Endodermal cell (in vitro differentiated cells): ENCODE data around the gene GNAQ. TPM values are rescaled to one million over a fixed set of nuclear protein-coding genes. Genes with fewer than 3 reads are reported as not detected.

Experiments used
- DNase-seq: peaks from one replicate; pipeline ENCODE4 v3.0.0-alpha.2; 2017
- H3K27ac ChIP-seq: 2 replicates; pipeline ENCODE4 v1.5.1; 2013; ENCODE audit warnings: mild to moderate bottlenecking, low read depth, low read length, moderate library complexity
- H3K27me3 ChIP-seq: 2 replicates; pipeline ENCODE4 v1.6.1; 2013; ENCODE audit warnings: mild to moderate bottlenecking, low read length, moderate library complexity; ENCODE audit not compliant: insufficient read depth, control insufficient read depth, poor library complexity, severe bottlenecking
- H3K36me3 ChIP-seq: 2 replicates; pipeline ENCODE4 v1.7.0; 2013; ENCODE audit warnings: mild to moderate bottlenecking, low read length, moderate library complexity; ENCODE audit not compliant: control insufficient read depth, insufficient read depth
- H3K4me1 ChIP-seq: one replicate; pipeline ENCODE4 v1.7.0; 2013; ENCODE audit warnings: low read length; ENCODE audit not compliant: control insufficient read depth, insufficient read depth
- H3K4me3 ChIP-seq: 2 replicates; pipeline ENCODE4 v1.5.1; 2013; ENCODE audit warnings: mild to moderate bottlenecking, low read length, moderate library complexity
- H3K9ac ChIP-seq: 2 replicates; pipeline ENCODE4 v1.6.1; 2013; ENCODE audit warnings: mild to moderate bottlenecking, low read length, moderate library complexity; ENCODE audit not compliant: poor library complexity, severe bottlenecking; ENCODE audit errors: extremely low read depth
- H3K9me3 ChIP-seq: 2 replicates; pipeline ENCODE4 v1.6.1; 2013; ENCODE audit warnings: mild to moderate bottlenecking, low read length, moderate library complexity; ENCODE audit not compliant: control insufficient read depth
- H3K27ac Mint-ChIP-seq: 2 replicates; pipeline ENCODE4 v1.8.0; 2020; ENCODE audit warnings: mixed read lengths
- H3K27me3 Mint-ChIP-seq: 2 replicates; pipeline ENCODE4 v1.8.0; 2021; ENCODE audit warnings: mild to moderate bottlenecking, mixed read lengths; ENCODE audit not compliant: insufficient read depth
- H3K36me3 Mint-ChIP-seq: 2 replicates; pipeline ENCODE4 v1.8.0; 2020; ENCODE audit warnings: low read depth, mixed read lengths
- H3K4me1 Mint-ChIP-seq: 2 replicates; pipeline ENCODE4 v1.8.0; 2020; ENCODE audit warnings: mixed read lengths
- H3K4me3 Mint-ChIP-seq: 2 replicates; pipeline ENCODE4 v1.8.0; 2020; ENCODE audit warnings: mild to moderate bottlenecking, moderate library complexity, mixed read lengths
- H3K9me3 Mint-ChIP-seq: 2 replicates; pipeline ENCODE4 v1.8.0; 2020; ENCODE audit warnings: mild to moderate bottlenecking, mixed read lengths
- WGBS, 2 experiments: methylation state at CpG; one replicate each; pipeline versions ENCODE4 v1.1.5 to v1.1.7; 2013; ENCODE audit warnings: missing lambda C conversion rate in 2 of 2, mixed read lengths in 1 of 2; ENCODE audit not compliant: insufficient coverage in 1 of 2, insufficient read length in 1 of 2; 5-methylcytosine and 5-hydroxymethylcytosine counted together
- total RNA-seq, 2 donors: library from RNA; stranded (reverse); fragmentation: NEBNext Ultra II Directional in 1 of 2; extraction: Animal tissue kit (Norgen Biotek cat#: 25700) in 1 of 2; gene quantifications; 2 replicates in 1 of 2; 3 replicates in 1 of 2; pipeline ENCODE4 v1.2.1, GENCODE V29; 2021
- TF ChIP-seq, protein P1 (sequence below): fragments of 200-600 bp; sonication (generic); conservative IDR thresholded peaks from 2 replicates; pipeline ENCODE4 v1.5.0; 2021; ENCODE audit warnings: antibody characterized with exemption, mild to moderate bottlenecking

GNAQ gene
- total RNA-seq, 2 donors from 2014 or later: 46.0 to 57.6 TPM

- peaks cover 32% of the 10 kb centered on the region for H3K4me1 Mint-ChIP-seq
- Histone ChIP-seq H3K9me3 (no peaks in the 10 kb centered on the region), H3K27me3 (no peaks in the 10 kb centered on the region), H3K4me3 (no peak overlapping the region), H3K27ac (no peak overlapping the region), H3K9ac (no peak overlapping the region), H3K4me1 (peaks cover 5% of the 10 kb centered on the region), H3K36me3 (no peaks in the 10 kb centered on the region)
- no peak overlapping the region for H3K27ac Mint-ChIP-seq
- peaks cover 8% of the 10 kb centered on the region for H3K36me3 Mint-ChIP-seq
- no peaks in the 10 kb centered on the region for H3K27me3 Mint-ChIP-seq
- DNase-seq: peak; percentile 70
- no peak overlapping the region for H3K4me3 Mint-ChIP-seq
- TF ChIP-seq, protein P1, sequence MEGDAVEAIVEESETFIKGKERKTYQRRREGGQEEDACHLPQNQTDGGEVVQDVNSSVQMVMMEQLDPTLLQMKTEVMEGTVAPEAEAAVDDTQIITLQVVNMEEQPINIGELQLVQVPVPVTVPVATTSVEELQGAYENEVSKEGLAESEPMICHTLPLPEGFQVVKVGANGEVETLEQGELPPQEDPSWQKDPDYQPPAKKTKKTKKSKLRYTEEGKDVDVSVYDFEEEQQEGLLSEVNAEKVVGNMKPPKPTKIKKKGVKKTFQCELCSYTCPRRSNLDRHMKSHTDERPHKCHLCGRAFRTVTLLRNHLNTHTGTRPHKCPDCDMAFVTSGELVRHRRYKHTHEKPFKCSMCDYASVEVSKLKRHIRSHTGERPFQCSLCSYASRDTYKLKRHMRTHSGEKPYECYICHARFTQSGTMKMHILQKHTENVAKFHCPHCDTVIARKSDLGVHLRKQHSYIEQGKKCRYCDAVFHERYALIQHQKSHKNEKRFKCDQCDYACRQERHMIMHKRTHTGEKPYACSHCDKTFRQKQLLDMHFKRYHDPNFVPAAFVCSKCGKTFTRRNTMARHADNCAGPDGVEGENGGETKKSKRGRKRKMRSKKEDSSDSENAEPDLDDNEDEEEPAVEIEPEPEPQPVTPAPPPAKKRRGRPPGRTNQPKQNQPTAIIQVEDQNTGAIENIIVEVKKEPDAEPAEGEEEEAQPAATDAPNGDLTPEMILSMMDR: peak; percentile 70
- 87 to 88% methylated on average over 6 to 8 of the region's 8 CpGs for WGBS, 2 experiments
- H3K9me3 Mint-ChIP-seq: no peaks in the 10 kb centered on the region
These were observed 134.5 kb downstream of the GNAQ start for GRCh38 chr9:77896938-77897667.

DNA sequence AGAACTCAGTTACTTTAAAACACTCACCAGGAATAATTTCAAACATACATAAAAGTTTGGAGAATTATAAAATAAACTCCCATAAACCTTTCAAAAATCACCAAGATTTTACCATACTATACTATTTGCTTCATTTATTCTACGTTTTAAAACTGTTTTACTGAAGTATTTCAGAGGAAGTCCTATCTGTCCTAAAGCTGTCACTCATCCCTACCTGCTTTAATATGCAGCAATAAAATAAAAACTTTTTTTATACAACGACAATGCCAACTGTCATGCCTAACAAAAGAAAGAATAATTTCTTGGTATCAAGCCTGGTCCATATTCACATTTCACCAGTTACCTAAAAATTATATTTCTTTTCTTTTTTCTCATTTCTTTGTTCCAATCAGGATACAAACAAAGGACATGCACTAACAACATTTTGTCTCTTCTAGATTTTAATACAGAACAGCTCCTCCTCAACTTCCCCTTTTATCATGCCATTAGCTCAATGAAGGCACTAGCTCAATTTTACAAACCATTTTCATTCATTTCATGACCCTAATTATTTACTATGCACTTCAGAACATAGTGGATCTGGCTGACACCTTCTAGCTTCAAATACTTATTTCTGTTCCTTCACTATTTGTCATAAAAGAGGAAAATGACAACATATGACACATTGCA lies 135.2 kb downstream of the GNAQ start:
- peaks cover 8% of the 10 kb centered on the region for H3K36me3 Mint-ChIP-seq
- H3K27ac ChIP-seq: no peak overlapping the region
- 88 to 92% methylated on average over 2 of the region's 2 CpGs for WGBS, 2 experiments
- no peak overlapping the region for H3K27ac Mint-ChIP-seq
- no peaks in the 10 kb centered on the region for H3K9me3 ChIP-seq
- H3K4me1 Mint-ChIP-seq: peaks cover 28% of the 10 kb centered on the region
- H3K4me1 ChIP-seq: peaks cover 5% of the 10 kb centered on the region
- H3K27me3 ChIP-seq: no peaks in the 10 kb centered on the region
- no peak for DNase-seq
- no peak overlapping the region for H3K9ac ChIP-seq
- no peak overlapping the region for H3K4me3 ChIP-seq
- H3K4me3 Mint-ChIP-seq: no peak overlapping the region
- H3K9me3 Mint-ChIP-seq: no peaks in the 10 kb centered on the region
- no peaks in the 10 kb centered on the region for H3K27me3 Mint-ChIP-seq
- TF ChIP-seq, protein P1: no peak
- H3K36me3 ChIP-seq: no peaks in the 10 kb centered on the region

- Mint-ChIP-seq H3K27me3 (no peaks in the 10 kb centered on the region), H3K4me3 (no peak overlapping the region), H3K9me3 (no peaks in the 10 kb centered on the region), H3K27ac (no peak overlapping the region), H3K4me1 (peaks cover 22% of the 10 kb centered on the region), H3K36me3 (peaks cover 11% of the 10 kb centered on the region)
- peak; percentile 69 for DNase-seq
- H3K4me3 ChIP-seq: no peak overlapping the region
- H3K27me3 ChIP-seq: no peaks in the 10 kb centered on the region
- 87% methylated on average over 3 of the region's 3 CpGs; no CpG with 5 or more reads in 1 of the 2 experiments for WGBS, 2 experiments
- H3K9me3 ChIP-seq: no peaks in the 10 kb centered on the region
- H3K4me1 ChIP-seq: peaks cover 5% of the 10 kb centered on the region
- no peaks in the 10 kb centered on the region for H3K36me3 ChIP-seq
- TF ChIP-seq, protein P1: no peak
- H3K9ac ChIP-seq: no peak overlapping the region
- H3K27ac ChIP-seq: no peak overlapping the region
These were observed 137.9 kb downstream of the GNAQ start for GRCh38 chr9:77893706-77894105.
